ENCODE measurements around the gene MKRN2OS. TPM values are rescaled to one million over a fixed set of nuclear protein-coding genes. Genes with fewer than 3 reads are reported as not detected.
A peak's percentile ranks its signal among the peaks of the same experiment; 100 is the strongest.
"Not testable (repeated sequence)": the region's sequence is repeated elsewhere in the genome, so short reads cannot be mapped to it uniquely, and the experiment has no call there.

The MKRN2OS gene
- total and polyA plus RNA-seq, 5 donors from 2014 or later: 0.21 TPM; not detected in 4

DNA sequence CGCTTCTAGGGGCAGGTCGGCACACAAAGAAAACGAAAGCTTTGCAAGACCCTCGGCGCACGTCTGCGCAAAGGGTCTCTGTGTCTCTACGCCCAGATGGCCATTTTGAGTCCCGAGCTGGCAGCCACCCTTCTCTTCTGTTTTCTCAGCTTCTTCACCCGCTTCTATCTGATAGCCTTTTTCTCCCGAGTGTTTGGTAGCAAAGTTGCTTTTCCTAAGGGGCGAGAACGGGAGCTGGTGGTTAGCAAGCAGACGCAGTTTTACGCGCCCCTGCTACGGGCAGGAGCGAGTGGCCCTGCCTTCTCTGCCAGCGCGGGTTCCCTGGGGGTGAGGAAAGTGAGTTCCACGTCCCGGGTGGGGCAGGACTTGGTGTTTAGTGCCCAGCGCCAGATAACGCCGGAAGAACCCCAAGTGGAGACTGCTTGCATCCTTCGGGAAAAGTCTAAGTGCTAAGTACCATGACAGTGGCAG, 8.7 kb upstream of the MKRN2OS start:
- DNase-seq (peak in 2 of 3 donors; percentile 6 to 18), ATAC-seq (ENCODE audit: low read depth in 2 of 2) (no peak)
- H3K4me3 Mint-ChIP-seq: peak overlapping the region; percentile 67 to 84 (median 78)
- H3K27me3 Mint-ChIP-seq: peaks cover 48% of the 10 kb centered on the region
- peaks cover 12% of the 10 kb centered on the region for H3K27me3 ChIP-seq (ENCODE audit: control insufficient read depth, insufficient read depth, low read length)
- H3K4me1 Mint-ChIP-seq: peaks cover 20 to 37% (median 24%) of the 10 kb centered on the region in 4 donors
- peaks cover 0 to 1% (median 0%) of the 10 kb centered on the region in 7 donors for H3K9me3 Mint-ChIP-seq
- H3K36me3 Mint-ChIP-seq: no peaks in the 10 kb centered on the region
- H3K4me1 ChIP-seq (ENCODE audit: control insufficient read depth, insufficient read depth, low read length, poor library complexity, severe bottlenecking): peaks cover 37% of the 10 kb centered on the region
- H3K27ac ChIP-seq (ENCODE audit: insufficient read depth, low read length, poor library complexity, severe bottlenecking): no peak overlapping the region
- H3K9me3 ChIP-seq (ENCODE audit: control insufficient read depth in 2 of 2, low read length in 2 of 2): no peaks in the 10 kb centered on the region
- H3K36me3 ChIP-seq (ENCODE audit: control insufficient read depth, insufficient read depth, low read length): no peaks in the 10 kb centered on the region
- H3K4me3 ChIP-seq (ENCODE audit: low read depth, low read length): peak overlapping the region; percentile 62
- no peak overlapping the region for H3K27ac Mint-ChIP-seq

DNA sequence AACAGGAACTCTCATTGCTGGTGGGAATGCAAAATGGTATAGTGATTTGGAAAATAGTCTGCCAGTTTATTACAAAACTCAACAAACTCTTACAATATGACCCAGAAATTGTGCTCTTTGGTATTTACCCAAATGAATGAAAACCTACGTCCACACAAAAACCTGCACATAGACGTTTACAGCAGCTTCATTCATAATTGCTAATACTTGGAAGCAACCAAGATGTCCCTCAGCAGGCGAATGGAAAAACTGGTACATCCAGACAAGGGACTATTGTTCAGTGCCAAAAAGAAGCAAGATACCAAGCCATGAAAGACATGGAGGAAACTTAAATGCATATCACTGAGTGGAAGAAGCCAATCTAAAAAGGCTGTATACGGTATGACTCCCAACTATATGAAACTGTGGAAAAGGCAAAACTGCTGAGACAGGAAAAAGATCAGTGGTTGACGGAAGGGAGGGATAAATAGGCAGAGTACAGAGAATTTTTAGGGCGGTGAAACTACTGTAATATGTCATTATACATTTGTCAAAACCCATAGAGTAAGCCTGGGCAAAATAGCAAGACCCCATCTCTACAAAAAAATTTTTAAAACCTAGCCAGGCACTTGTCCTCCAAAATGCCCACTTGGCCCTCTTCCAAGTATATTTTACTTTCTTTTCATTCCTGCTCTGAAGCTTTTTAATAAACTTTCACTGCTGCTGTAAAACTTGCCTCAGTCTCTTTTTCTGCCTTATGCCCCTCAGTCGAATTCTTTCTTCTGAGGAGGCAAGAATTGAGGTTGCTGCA, 4.9 kb upstream of the MKRN2OS start:
- no peaks in the 10 kb centered on the region for H3K36me3 ChIP-seq (ENCODE audit: control insufficient read depth, insufficient read depth, low read length)
- H3K36me3 Mint-ChIP-seq: no peaks in the 10 kb centered on the region
- H3K9me3 Mint-ChIP-seq: no peaks in the 10 kb centered on the region
- H3K4me3 ChIP-seq (ENCODE audit: low read depth, low read length): no peak overlapping the region
- H3K27me3 ChIP-seq (ENCODE audit: control insufficient read depth, insufficient read depth, low read length): peaks cover 12% of the 10 kb centered on the region
- no peak overlapping the region for H3K27ac Mint-ChIP-seq
- no peak for ATAC-seq (ENCODE audit: low read depth in 2 of 2)
- H3K27ac ChIP-seq (ENCODE audit: insufficient read depth, low read length, poor library complexity, severe bottlenecking): no peak overlapping the region
- peaks cover 35% of the 10 kb centered on the region for H3K27me3 Mint-ChIP-seq
- H3K4me3 Mint-ChIP-seq: no peak overlapping the region
- DNase-seq: no peak
- H3K4me1 Mint-ChIP-seq: peaks cover 0 to 9% (median 3%) of the 10 kb centered on the region in 4 donors
- H3K9me3 ChIP-seq (ENCODE audit: control insufficient read depth in 2 of 2, low read length in 2 of 2): no peaks in the 10 kb centered on the region
- H3K4me1 ChIP-seq (ENCODE audit: control insufficient read depth, insufficient read depth, low read length, poor library complexity, severe bottlenecking): peaks cover 8% of the 10 kb centered on the region

DNA sequence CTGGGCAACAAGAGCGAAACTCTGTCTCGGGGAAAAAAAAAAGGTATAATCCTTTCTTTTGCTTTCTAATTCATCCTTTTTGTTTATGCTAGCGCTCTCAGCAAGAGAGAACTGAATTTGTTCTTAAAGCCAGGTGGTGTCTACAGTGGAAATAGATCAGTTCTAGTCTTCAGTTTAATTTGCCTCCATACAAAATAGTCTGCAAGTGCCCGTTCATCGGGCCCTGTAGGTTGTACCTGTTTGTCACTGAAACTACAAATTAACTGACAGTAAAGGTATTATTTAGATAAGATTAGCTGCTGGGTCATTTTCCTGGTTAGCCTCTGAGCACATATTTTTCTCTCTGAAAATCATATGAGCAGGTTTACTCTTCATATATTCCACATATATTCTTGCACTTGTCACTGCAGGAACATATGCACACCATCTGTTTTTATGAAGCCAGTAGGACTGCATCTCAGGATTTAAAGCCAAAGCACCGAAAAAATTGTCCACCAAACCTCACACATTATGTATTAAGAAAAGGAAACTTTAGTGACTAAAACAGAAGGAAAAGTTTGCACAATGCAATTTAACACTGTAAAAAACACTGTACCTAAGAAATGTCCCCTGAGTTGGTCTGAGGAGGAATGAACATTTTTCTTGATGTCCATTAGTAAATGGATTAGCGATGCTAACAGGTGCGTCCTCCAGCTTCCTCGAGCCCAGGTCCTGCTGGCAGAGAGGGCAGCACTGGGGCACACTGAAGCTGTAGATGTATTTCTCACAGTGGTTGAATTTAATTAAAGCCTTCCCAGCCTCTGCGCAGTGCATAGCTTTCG, 437 bp downstream of the MKRN2OS start:
- H3K27me3 ChIP-seq (ENCODE audit: control insufficient read depth, insufficient read depth, low read length): no peaks in the 10 kb centered on the region
- peaks cover 4% of the 10 kb centered on the region for H3K36me3 Mint-ChIP-seq
- H3K27me3 Mint-ChIP-seq: peaks cover under 1% of the 10 kb centered on the region
- H3K36me3 ChIP-seq (ENCODE audit: control insufficient read depth, insufficient read depth, low read length): no peaks in the 10 kb centered on the region
- no peaks in the 10 kb centered on the region for H3K9me3 ChIP-seq (ENCODE audit: control insufficient read depth in 2 of 2, low read length in 2 of 2)
- no peak overlapping the region for H3K4me3 ChIP-seq (ENCODE audit: low read depth, low read length)
- DNase-seq: no peak
- no peak overlapping the region for H3K27ac ChIP-seq (ENCODE audit: insufficient read depth, low read length, poor library complexity, severe bottlenecking)
- no peaks in the 10 kb centered on the region for H3K9me3 Mint-ChIP-seq
- H3K27ac Mint-ChIP-seq: no peak overlapping the region
- no peak overlapping the region for H3K4me3 Mint-ChIP-seq
- no peaks in the 10 kb centered on the region for H3K4me1 Mint-ChIP-seq
- ATAC-seq (ENCODE audit: low read depth in 2 of 2): no peak
- no peaks in the 10 kb centered on the region for H3K4me1 ChIP-seq (ENCODE audit: control insufficient read depth, insufficient read depth, low read length, poor library complexity, severe bottlenecking)

DNA sequence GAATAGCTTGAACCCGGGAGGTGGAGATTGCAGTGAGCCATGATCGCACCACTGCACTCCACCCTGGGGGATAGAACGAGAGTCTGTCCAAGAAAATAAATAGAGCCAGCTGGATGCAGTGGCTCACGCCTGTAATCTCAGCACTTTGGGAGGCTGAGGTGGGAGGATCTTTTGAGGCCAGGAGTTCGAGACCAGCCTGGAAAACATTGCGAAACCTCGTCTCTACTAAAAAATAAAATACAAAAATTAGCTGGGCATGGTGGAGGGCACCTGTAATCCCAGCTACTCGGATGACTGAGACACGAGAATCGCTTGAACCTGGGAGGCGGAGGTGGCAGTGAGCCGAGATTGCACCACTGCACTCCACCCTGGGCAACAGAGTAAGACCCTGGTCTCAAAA, 1.8 kb downstream of the MKRN2OS start:
- not testable (repeated sequence) for H3K27me3 Mint-ChIP-seq; H3K9me3 ChIP-seq (ENCODE audit: control insufficient read depth in 2 of 2, low read length in 2 of 2); H3K36me3 Mint-ChIP-seq; H3K27me3 ChIP-seq (ENCODE audit: control insufficient read depth, insufficient read depth, low read length); H3K9me3 Mint-ChIP-seq; DNase-seq; H3K4me3 ChIP-seq (ENCODE audit: low read depth, low read length); H3K4me1 ChIP-seq (ENCODE audit: control insufficient read depth, insufficient read depth, low read length, poor library complexity, severe bottlenecking); H3K4me3 Mint-ChIP-seq; H3K27ac Mint-ChIP-seq; H3K4me1 Mint-ChIP-seq; H3K27ac ChIP-seq (ENCODE audit: insufficient read depth, low read length, poor library complexity, severe bottlenecking); ATAC-seq (ENCODE audit: low read depth in 2 of 2); H3K36me3 ChIP-seq (ENCODE audit: control insufficient read depth, insufficient read depth, low read length)

DNA sequence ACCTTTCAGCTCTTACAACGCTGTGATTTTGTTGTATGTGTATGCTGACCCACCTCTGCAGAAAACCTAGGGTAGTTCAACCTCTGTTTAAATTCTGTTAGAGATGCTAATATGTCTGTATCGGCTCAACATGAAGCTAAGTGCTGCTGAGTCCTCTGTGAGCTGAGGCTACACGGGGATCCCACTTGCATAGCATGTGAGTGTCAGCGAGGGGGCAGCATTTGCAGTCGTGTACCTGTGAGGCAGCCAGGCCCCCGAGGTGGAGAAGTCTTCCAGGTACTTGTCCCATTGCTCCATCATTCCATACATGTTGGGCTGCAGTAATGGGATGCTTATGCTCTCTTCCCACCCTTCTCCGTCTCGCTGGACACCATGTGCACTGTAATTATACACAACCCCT, 3.7 kb downstream of the MKRN2OS start:
- Histone ChIP-seq H3K9me3 (ENCODE audit: control insufficient read depth in 2 of 2, low read length in 2 of 2) (no peaks in the 10 kb centered on the region), H3K4me3 (ENCODE audit: low read depth, low read length) (no peak overlapping the region), H3K36me3 (ENCODE audit: control insufficient read depth, insufficient read depth, low read length) (no peaks in the 10 kb centered on the region), H3K27me3 (ENCODE audit: control insufficient read depth, insufficient read depth, low read length) (no peaks in the 10 kb centered on the region), H3K27ac (ENCODE audit: insufficient read depth, low read length, poor library complexity, severe bottlenecking) (no peak overlapping the region), H3K4me1 (ENCODE audit: control insufficient read depth, insufficient read depth, low read length, poor library complexity, severe bottlenecking) (no peaks in the 10 kb centered on the region)
- Mint-ChIP-seq H3K9me3 (no peaks in the 10 kb centered on the region), H3K27ac (no peak overlapping the region), H3K27me3 (no peaks in the 10 kb centered on the region), H3K4me3 (no peak overlapping the region), H3K36me3 (peaks cover 8% of the 10 kb centered on the region), H3K4me1 (peaks cover 0 to 5% (median 0%) of the 10 kb centered on the region in 4 donors)
- ATAC-seq (ENCODE audit: low read depth in 2 of 2): no peak
- no peak for DNase-seq

DNA sequence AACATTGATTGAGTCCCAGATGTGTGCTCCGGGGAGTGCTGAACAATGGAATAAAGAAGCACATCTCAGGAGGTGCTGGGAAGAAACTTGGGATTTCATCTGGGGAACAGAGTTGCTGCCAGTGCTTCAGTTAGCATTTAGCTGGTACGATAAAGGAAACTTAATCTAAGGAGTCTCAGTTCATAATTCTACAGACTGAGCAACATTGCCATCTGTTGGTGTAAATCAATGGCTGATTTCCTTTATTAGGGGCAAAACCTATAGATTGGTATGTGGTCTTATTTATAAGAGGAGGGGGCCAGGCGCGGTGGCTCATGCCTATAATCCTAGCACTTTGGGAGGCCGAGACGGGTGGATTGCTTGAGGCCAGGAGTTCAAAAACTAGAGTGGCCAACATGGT, 8.9 kb downstream of the MKRN2OS start:
- Mint-ChIP-seq H3K27me3 (no peaks in the 10 kb centered on the region), H3K4me1 (peaks cover 0 to 5% (median 0%) of the 10 kb centered on the region in 4 donors), H3K36me3 (peaks cover 21% of the 10 kb centered on the region), H3K27ac (no peak overlapping the region), H3K9me3 (no peaks in the 10 kb centered on the region), H3K4me3 (no peak overlapping the region)
- Histone ChIP-seq H3K4me3 (ENCODE audit: low read depth, low read length) (no peak overlapping the region), H3K36me3 (ENCODE audit: control insufficient read depth, insufficient read depth, low read length) (peaks cover 5% of the 10 kb centered on the region), H3K4me1 (ENCODE audit: control insufficient read depth, insufficient read depth, low read length, poor library complexity, severe bottlenecking) (no peaks in the 10 kb centered on the region), H3K27me3 (ENCODE audit: control insufficient read depth, insufficient read depth, low read length) (no peaks in the 10 kb centered on the region), H3K27ac (ENCODE audit: insufficient read depth, low read length, poor library complexity, severe bottlenecking) (no peak overlapping the region), H3K9me3 (ENCODE audit: control insufficient read depth in 2 of 2, low read length in 2 of 2) (no peaks in the 10 kb centered on the region)
- DNase-seq (no peak), ATAC-seq (ENCODE audit: low read depth in 2 of 2) (no peak)

DNA sequence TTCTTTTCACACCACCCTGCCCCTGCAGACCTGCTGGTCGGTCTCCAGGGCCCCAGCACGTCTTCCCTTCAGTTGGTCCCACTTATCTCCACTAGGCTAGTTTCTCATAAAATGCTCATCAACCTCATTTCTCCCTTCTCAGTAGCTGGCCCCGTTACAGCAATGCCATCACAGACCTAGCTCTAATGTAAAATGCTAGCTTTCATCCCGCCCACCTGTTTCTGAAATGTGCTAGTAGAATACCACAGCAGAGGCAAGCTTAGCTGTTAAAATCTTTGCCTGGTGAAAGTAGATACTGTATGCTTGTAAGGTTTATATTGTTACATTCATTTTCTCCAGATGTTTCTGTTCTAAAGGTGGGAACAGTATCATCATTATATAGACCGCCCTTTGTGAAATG, 13.1 kb downstream of the MKRN2OS start:
- Histone ChIP-seq H3K27me3 (ENCODE audit: control insufficient read depth, insufficient read depth, low read length) (no peaks in the 10 kb centered on the region), H3K27ac (ENCODE audit: insufficient read depth, low read length, poor library complexity, severe bottlenecking) (no peak overlapping the region), H3K4me3 (ENCODE audit: low read depth, low read length) (no peak overlapping the region), H3K4me1 (ENCODE audit: control insufficient read depth, insufficient read depth, low read length, poor library complexity, severe bottlenecking) (no peaks in the 10 kb centered on the region), H3K9me3 (ENCODE audit: control insufficient read depth in 2 of 2, low read length in 2 of 2) (no peaks in the 10 kb centered on the region), H3K36me3 (ENCODE audit: control insufficient read depth, insufficient read depth, low read length) (peaks cover 15% of the 10 kb centered on the region)
- no peak for ATAC-seq (ENCODE audit: low read depth in 2 of 2)
- H3K27ac Mint-ChIP-seq: peak overlapping the region in 1 of 3 donors; percentile 17
- H3K4me1 Mint-ChIP-seq: no peaks in the 10 kb centered on the region
- no peaks in the 10 kb centered on the region for H3K9me3 Mint-ChIP-seq
- no peaks in the 10 kb centered on the region for H3K27me3 Mint-ChIP-seq
- no peak overlapping the region for H3K4me3 Mint-ChIP-seq
- DNase-seq: no peak
- H3K36me3 Mint-ChIP-seq: peaks cover 28% of the 10 kb centered on the region
